Activated naive CD4-positive, alpha-beta T cell treated with anti-CD3 and anti-CD28 coated beads, Interleukin-2, amount 10 ng/mL, durations not matched to agents 7 days and 5 days (primary cell): Measurements from ENCODE around the gene INPP1.
"Not testable (repeated sequence)": the region's sequence is repeated elsewhere in the genome, so short reads cannot be mapped to it uniquely, and the experiment has no call there.

Experiments
- CTCF ChIA-PET: fragments of 350-600 bp; sonication (Branson Sonifier 250); formaldehyde crosslinking; loops from one replicate; lab custom pipeline; 2021; ENCODE audit warnings: antibody characterized with exemption; lab: Charles Lee
- DNase-seq: peaks from one replicate; pipeline ENCODE4 v3.0.0-alpha.2; 2020
- H3K27ac Mint-ChIP-seq: one replicate; pipeline ENCODE4 v1.8.0; 2021; ENCODE audit warnings: mild to moderate bottlenecking, moderate library complexity, mixed read lengths
- H3K27me3 Mint-ChIP-seq: one replicate; pipeline ENCODE4 v1.8.0; 2021; ENCODE audit warnings: mild to moderate bottlenecking, mixed read lengths
- H3K36me3 Mint-ChIP-seq: one replicate; pipeline ENCODE4 v1.8.0; 2021; ENCODE audit warnings: mixed read lengths
- H3K4me1 Mint-ChIP-seq: one replicate; pipeline ENCODE4 v1.8.0; 2021; ENCODE audit warnings: mixed read lengths
- H3K4me3 Mint-ChIP-seq: one replicate; pipeline ENCODE4 v1.8.0; 2021; ENCODE audit warnings: mild to moderate bottlenecking, moderate library complexity, mixed read lengths
- H3K9me3 Mint-ChIP-seq: one replicate; pipeline ENCODE4 v1.8.0; 2021; ENCODE audit warnings: mixed read lengths

The INPP1 gene

DNA sequence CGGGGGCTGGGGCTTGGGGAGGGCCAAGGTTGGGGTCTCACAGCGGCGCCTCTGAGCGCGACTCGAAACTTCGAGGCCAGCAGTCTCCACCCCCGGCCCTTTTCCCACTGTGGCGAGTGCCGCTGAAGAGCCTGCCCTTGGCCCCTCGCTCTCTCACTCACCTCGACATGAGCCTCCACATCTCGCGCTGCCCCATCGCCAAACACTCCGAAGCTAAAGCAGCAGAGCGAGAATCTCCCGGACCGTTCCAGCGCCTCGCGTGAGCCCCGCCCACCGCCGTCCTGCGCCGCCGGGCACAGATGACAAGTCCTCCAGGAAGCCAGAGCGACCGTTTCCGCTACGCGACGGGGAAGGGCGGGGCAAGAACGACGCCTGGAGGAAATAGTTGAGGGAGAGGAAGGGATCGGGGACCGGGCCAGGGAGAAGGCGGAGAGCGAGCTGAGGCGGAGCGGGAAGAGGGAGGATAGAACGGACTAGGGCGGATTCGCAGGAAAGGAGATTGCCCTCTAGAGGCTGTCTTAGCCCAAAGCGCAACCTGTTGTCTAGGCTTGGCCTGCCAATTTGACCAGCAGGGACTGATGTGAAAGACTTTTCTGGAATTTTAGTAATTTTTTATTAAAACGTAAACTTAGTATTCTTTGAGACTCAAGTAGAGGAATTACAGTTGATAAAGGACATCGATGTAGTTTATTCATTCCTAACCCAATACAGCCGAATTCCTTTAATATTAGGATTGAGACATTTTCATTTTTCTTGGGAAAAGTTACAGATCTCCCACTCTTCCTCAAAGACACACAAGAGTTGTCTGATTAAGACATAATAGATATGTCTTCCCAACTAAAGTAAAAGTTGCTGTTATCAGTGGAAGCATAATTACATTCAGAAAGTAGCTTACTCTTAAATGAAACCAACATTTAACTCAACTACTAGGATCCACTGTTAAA lies 23.6 kb upstream of the INPP1 start, which contains the start of gene HIBCH:
TSS of gene HIBCH (minus strand) at position 272 of the 944 bp plus-strand sequence. CDS start at position 196, 76 bp downstream.
- H3K4me1 Mint-ChIP-seq, result peaks cover 47% of the 10 kb centered on the region
- no peaks in the 10 kb centered on the region for H3K27me3 Mint-ChIP-seq
- CTCF ChIA-PET, result interaction anchor here (0.9 to 1.4 kb wide), 9 partner anchors 11 to 569 kb away, joined by 3 to 5 read pairs (median 3); no protein-coding TSS in a partner anchor
- peaks cover 3% of the 10 kb centered on the region for H3K36me3 Mint-ChIP-seq
- peak within 1 kb of the TSS; percentile 92 for H3K27ac Mint-ChIP-seq
- H3K9me3 Mint-ChIP-seq, result no peaks in the 10 kb centered on the region
- peak; percentile 92 for DNase-seq
- peak within 1 kb of the TSS; percentile 96 for H3K4me3 Mint-ChIP-seq

- Mint-ChIP-seq H3K4me3 (peak overlapping the region; percentile 96), H3K36me3 (peaks cover 3% of the 10 kb centered on the region), H3K4me1 (peaks cover 43% of the 10 kb centered on the region), H3K9me3 (no peaks in the 10 kb centered on the region), H3K27me3 (peaks cover 7% of the 10 kb centered on the region), H3K27ac (peak overlapping the region; percentile 92)
- CTCF ChIA-PET, result interaction anchor here (1.0 to 1.4 kb wide), 5 partner anchors 10 to 570 kb away, joined by 3 to 4 read pairs (median 3); no protein-coding TSS in a partner anchor
- DNase-seq, result no peak
Observed at GRCh38 chr2:190320696-190321095, 22.7 kb upstream of the INPP1 start.

DNA sequence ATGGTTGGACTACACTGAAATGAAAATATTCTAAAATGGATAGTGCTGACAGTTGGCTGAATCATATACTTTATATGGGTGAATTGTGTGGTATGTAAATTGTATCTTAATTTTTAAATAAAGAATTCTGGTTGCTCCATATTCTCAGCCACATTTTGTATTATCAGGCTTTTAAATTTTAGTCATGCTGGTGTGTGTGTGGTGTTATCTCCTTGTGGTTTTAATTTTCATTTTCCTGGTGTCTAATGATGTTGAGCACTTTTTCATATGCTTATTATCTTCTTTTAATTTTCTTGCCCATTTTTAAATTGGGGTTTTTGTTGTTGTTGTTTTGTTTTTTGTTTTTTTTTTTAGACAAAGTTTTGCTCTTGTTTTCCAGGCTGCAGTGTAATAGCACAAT lies 20.0 kb upstream of the INPP1 start:
- H3K4me3 Mint-ChIP-seq, result no peak overlapping the region
- no peak for DNase-seq
- CTCF ChIA-PET, result no interaction called here
- no peaks in the 10 kb centered on the region for H3K9me3 Mint-ChIP-seq
- peaks cover 29% of the 10 kb centered on the region for H3K4me1 Mint-ChIP-seq
- H3K36me3 Mint-ChIP-seq, result peaks cover 3% of the 10 kb centered on the region
- no peak overlapping the region for H3K27ac Mint-ChIP-seq
- peaks cover 23% of the 10 kb centered on the region for H3K27me3 Mint-ChIP-seq

DNA sequence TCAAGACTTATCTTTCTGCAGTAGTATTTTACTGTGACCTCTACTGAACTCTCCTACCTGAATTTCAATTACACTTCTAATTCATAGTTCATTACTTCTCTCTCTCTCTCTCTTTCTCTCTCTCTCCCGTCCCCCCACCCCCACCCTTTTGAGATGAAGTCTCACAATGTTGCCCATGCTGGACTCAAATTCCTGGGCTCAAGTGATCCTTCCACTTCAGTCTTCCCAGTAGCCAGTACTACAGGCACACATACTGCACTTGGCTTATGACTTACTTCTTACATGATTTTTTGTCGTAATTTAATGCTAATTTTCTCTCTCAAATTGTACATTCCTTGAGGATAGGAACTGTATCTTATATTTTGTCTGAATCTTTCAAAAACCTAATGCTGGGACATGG lies 17.8 kb upstream of the INPP1 start:
- CTCF ChIA-PET, result no interaction called here

DNA sequence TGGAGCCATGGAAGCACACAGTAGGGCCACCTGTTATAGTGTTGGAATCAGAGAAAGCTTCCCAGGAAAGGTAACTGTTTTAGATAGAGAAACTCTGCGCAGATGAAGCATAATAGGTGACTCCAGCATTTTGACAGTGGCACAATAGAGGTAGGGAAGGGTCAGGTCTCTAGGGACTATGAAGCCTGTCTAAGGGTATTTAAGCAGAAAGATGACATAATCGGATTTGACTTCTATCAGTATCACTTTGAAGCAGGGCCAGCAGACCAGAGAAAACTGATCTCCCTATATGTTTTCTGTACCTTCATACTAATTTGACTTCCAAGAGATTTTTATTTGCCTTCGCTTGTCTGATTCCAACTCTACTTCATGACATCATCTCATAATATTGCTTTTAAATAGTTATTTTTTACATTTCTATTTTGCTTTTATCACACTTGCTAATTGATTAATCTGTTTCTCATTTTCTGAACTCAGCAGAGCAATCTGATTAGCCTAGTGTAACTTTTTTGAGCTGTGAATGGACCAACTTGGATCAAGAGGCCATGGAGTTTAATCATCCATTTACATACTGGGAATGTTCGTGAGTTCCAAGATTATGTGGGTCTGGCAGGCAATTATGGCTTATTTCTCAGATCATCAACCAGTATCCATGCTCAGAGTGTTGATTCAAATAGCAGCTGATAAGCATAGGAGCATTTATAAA lies 15.4 kb upstream of the INPP1 start:
- no peak for DNase-seq
- CTCF ChIA-PET, result interaction anchor here (1.3 kb wide), 1 partner anchor 17 kb away, joined by 5 read pairs; no protein-coding TSS in a partner anchor
- Mint-ChIP-seq H3K36me3 (no peaks in the 10 kb centered on the region), H3K9me3 (no peaks in the 10 kb centered on the region), H3K4me1 (no peaks in the 10 kb centered on the region), H3K4me3 (no peak overlapping the region), H3K27me3 (peaks cover 43% of the 10 kb centered on the region), H3K27ac (no peak overlapping the region)

More for the DNA sequence above, 17.8 kb upstream of the INPP1 start:
- Mint-ChIP-seq H3K27ac (no peak overlapping the region), H3K4me3 (no peak overlapping the region), H3K9me3 (no peaks in the 10 kb centered on the region), H3K27me3 (peaks cover 34% of the 10 kb centered on the region), H3K4me1 (peaks cover 12% of the 10 kb centered on the region), H3K36me3 (no peaks in the 10 kb centered on the region)
- no peak for DNase-seq

DNA sequence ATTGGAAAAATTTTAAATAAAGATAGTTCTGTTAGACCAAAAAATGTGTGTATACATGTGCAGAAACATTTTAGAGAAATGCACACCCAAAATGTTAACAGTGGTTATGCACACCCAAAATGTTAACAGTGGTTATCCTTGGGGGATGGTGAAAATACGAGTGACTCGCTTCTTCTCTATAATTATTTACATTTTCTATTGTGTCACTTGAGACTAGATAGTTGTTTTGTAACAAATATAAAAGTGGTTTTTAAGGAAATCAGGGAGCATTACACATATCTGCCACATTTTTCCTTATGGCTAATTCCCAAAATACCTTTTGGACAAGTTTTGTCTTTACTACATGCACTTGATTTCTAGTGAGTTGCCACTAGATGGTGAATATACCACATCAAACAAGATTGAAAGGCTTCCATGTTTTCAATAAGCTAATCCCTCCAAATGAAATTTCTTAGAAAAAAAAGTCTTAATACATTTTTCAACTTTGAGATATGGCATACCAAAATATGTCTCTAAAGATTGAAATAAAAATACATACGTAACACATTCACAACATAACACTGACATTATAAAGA lies 14.7 kb upstream of the INPP1 start:
- H3K4me1 Mint-ChIP-seq, result no peaks in the 10 kb centered on the region
- no peak for DNase-seq
- no peak overlapping the region for H3K27ac Mint-ChIP-seq
- no peaks in the 10 kb centered on the region for H3K9me3 Mint-ChIP-seq
- CTCF ChIA-PET, result interaction anchor here (1.3 kb wide), 1 partner anchor 16 kb away, joined by 5 read pairs; no protein-coding TSS in a partner anchor
- no peaks in the 10 kb centered on the region for H3K36me3 Mint-ChIP-seq
- H3K27me3 Mint-ChIP-seq, result peaks cover 45% of the 10 kb centered on the region
- H3K4me3 Mint-ChIP-seq, result no peak overlapping the region

- Mint-ChIP-seq H3K4me3 (no peak overlapping the region), H3K4me1 (no peaks in the 10 kb centered on the region), H3K27ac (no peak overlapping the region), H3K9me3 (no peaks in the 10 kb centered on the region), H3K27me3 (peaks cover 22% of the 10 kb centered on the region), H3K36me3 (no peaks in the 10 kb centered on the region)
- CTCF ChIA-PET, result interaction anchor here (0.6 kb wide), 1 partner anchor 296 kb away, joined by 3 read pairs; no protein-coding TSS in a partner anchor
- DNase-seq, result no peak
Observed at GRCh38 chr2:190333395-190333794, 10.0 kb upstream of the INPP1 start.

DNA sequence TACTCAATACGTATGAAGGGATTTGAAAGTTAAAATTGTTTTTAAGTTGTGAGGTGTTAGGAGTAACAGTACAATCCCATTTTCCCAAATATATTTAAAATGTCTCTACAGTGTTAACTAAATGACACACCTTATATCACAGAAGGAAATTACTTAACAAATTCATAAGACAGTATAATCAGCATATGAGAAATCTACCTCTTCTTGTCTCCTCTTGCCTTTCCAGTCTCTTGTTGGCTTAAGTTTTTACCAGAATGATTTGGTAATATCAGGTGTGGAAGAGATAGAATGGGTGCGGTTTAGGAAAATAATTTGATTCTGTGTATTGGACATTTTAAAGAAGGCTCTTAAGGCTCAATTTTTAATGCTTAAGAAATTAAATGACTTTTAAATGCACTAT lies 9.5 kb upstream of the INPP1 start:
- H3K9me3 Mint-ChIP-seq, result no peaks in the 10 kb centered on the region
- no peaks in the 10 kb centered on the region for H3K4me1 Mint-ChIP-seq

DNA sequence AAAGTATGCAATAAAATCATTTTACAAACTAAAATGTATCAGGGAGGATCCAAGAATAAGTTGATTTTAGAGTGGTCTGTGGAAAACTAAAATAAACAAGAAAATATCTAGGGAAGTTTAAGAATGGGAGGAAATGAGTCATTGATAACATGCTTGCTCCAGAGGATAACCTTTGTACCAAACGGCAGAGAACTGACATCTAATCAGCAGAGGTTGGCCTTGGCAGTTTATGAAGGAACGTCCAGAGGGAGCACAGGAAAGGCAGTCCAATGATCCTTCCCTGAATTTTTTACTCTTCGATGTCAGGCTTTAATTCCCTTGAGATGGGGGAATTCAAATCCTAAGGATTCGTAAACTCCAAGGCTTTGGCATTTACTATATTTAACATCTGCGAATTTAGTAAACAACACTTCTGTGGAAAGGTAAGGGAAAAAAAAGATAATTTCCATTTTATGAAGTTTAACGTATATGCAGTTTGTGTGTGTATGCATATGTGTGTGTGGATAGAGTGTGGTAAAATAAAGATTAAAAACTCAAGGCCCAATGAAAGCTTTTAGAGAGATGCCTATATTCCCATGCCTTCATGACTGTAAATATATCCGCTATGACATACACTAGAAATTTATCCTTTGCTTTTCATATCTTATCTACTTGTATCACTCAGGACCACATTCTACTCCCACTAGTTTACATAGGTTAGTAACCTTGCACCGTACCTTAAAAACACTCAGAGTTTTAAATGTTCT lies 8.7 kb upstream of the INPP1 start:
- peaks cover 19% of the 10 kb centered on the region for H3K27me3 Mint-ChIP-seq
- no peak overlapping the region for H3K27ac Mint-ChIP-seq
- no peaks in the 10 kb centered on the region for H3K4me1 Mint-ChIP-seq
- H3K9me3 Mint-ChIP-seq, result no peaks in the 10 kb centered on the region
- CTCF ChIA-PET, result no interaction called here
- H3K36me3 Mint-ChIP-seq, result no peaks in the 10 kb centered on the region
- no peak for DNase-seq
- H3K4me3 Mint-ChIP-seq, result no peak overlapping the region

More for the DNA sequence above, 9.5 kb upstream of the INPP1 start:
- no peak for DNase-seq
- CTCF ChIA-PET, result no interaction called here
- Mint-ChIP-seq H3K27me3 (peaks cover 22% of the 10 kb centered on the region), H3K27ac (no peak overlapping the region), H3K4me3 (no peak overlapping the region), H3K36me3 (no peaks in the 10 kb centered on the region)

- H3K9me3 Mint-ChIP-seq, result no peaks in the 10 kb centered on the region
- no peaks in the 10 kb centered on the region for H3K36me3 Mint-ChIP-seq
- no peak overlapping the region for H3K4me3 Mint-ChIP-seq
- H3K4me1 Mint-ChIP-seq, result no peaks in the 10 kb centered on the region
- no peak overlapping the region for H3K27ac Mint-ChIP-seq
- DNase-seq, result no peak
- CTCF ChIA-PET, result no interaction called here
- H3K27me3 Mint-ChIP-seq, result peaks cover 15% of the 10 kb centered on the region
Observed at GRCh38 chr2:190335225-190335559, 8.2 kb upstream of the INPP1 start.

GRCh38 chr2:190335584-190335983 lies 7.8 kb upstream of the INPP1 start:
- H3K9me3 Mint-ChIP-seq, H3K27ac Mint-ChIP-seq, DNase-seq, CTCF ChIA-PET, H3K4me1 Mint-ChIP-seq, H3K36me3 Mint-ChIP-seq, H3K4me3 Mint-ChIP-seq: not testable (repeated sequence)
- H3K27me3 Mint-ChIP-seq, result peaks cover 16% of the 10 kb centered on the region

GRCh38 chr2:190336420-190336819 lies 7.0 kb upstream of the INPP1 start:
- Mint-ChIP-seq H3K36me3 (no peaks in the 10 kb centered on the region), H3K4me1 (no peaks in the 10 kb centered on the region), H3K27me3 (peaks cover 12% of the 10 kb centered on the region), H3K4me3 (no peak overlapping the region), H3K27ac (no peak overlapping the region), H3K9me3 (no peaks in the 10 kb centered on the region)
- DNase-seq, result no peak
- CTCF ChIA-PET, result interaction anchor here (1.0 kb wide), 1 partner anchor 10 kb away, joined by 3 read pairs; no protein-coding TSS in a partner anchor

- H3K9me3 Mint-ChIP-seq, result no peaks in the 10 kb centered on the region
- DNase-seq, result no peak
Observed at GRCh38 chr2:190338453-190338852, 4.9 kb upstream of the INPP1 start.

More at GRCh38 chr2:190338453-190338852, 4.9 kb upstream of the INPP1 start:
- no peak overlapping the region for H3K27ac Mint-ChIP-seq
- H3K36me3 Mint-ChIP-seq, result no peaks in the 10 kb centered on the region
- peaks cover 5% of the 10 kb centered on the region for H3K4me1 Mint-ChIP-seq
- CTCF ChIA-PET, result no interaction called here
- peaks cover 22% of the 10 kb centered on the region for H3K27me3 Mint-ChIP-seq
- no peak overlapping the region for H3K4me3 Mint-ChIP-seq
